ENCODE measurements around the gene DCAF11.
A peak's percentile ranks its signal among the peaks of the same experiment; 100 is the strongest.

The DCAF11 gene

DNA sequence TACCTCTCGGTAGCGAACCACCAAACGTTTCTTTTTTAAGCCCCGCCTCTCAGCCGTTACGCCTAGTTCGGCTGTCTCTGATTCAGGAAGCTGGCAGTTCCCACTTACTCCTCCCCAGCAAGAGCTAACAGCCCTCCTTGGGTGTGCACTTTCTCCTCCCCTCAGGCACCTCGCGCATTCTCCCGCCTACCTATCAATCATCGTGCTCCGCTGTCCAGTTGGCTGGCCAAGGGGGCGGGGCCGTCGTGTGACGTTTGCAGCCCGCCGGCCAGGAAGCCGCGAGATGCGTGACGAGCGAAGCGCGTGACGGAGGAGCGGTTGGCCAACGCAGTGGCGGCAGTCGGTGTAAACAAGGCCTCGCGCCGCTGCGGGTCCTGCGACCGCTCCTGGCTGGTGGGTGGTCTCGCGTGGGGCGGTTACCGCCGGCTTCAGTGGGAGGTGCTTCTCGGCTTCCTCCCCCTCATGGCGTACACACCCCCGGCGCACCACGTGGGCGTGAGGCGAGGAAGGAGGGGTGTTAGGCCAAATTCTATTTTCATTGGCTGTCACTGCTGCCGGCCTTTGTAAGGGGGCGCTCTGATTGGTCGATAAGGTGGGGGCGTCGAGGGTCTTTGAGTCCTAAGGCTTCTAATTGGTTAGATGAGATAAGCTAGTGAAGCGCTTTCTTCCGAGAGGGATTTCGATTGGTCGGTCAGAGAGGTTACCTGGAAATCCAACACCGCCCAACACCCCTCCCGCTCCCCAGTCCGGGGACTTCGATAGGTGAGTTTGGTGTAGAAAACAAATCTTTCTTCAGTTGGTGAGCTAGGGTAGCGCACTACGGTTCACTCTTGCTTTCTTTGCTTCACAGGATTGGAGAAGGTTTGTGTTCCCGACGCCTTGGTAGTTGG lies at the start of gene DCAF11, which contains the start of gene NRL:
Gene DCAF11, plus strand, starts transcription at position 246 of the 890 bp plus-strand sequence. CDS start 818 bp downstream, outside the sequence.
Gene NRL, minus strand, starts transcription at position 418 of the 890 bp plus-strand sequence. CDS start 32,101 bp downstream, outside the sequence.
- H3K27ac Mint-ChIP-seq = peak within 1 kb of the TSS; percentile 99
- H3K36me3 Mint-ChIP-seq = peaks cover 4% of the 10 kb centered on the region
- no peaks in the 10 kb centered on the region for H3K27me3 Mint-ChIP-seq
- peak within 1 kb of the TSS; percentile 97 for H3K4me3 Mint-ChIP-seq
- peaks cover 31% of the 10 kb centered on the region for H3K4me1 Mint-ChIP-seq
- no peaks in the 10 kb centered on the region for H3K9me3 Mint-ChIP-seq

DNA sequence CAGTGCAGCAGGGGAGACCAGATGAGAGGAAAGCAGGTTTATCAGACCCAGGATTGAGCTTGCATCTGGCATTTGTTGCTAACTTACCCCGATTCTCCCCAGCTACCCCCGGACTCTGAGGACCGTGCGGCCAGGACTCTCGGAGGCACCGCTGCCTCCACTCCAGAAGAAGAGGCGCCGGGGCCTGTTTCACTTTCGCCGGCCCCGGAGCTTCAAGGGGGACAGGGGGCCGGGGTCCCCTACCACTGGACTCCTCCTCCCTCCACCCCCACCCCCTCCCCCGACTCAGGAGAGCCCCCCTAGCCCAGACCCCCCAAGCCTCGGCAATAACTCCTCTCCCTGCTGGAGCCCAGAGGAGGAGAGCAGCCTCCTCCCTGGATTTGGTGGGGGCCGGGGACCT lies 49.7 kb upstream of the DCAF11 start:
- no peaks in the 10 kb centered on the region for H3K9me3 Mint-ChIP-seq
- no peak overlapping the region for H3K4me3 Mint-ChIP-seq
- H3K4me1 Mint-ChIP-seq = no peaks in the 10 kb centered on the region
- H3K36me3 Mint-ChIP-seq = no peaks in the 10 kb centered on the region
- H3K27ac Mint-ChIP-seq = no peak overlapping the region
- H3K27me3 Mint-ChIP-seq = no peaks in the 10 kb centered on the region

GRCh38 chr14:24065408-24065807 lies 49.2 kb upstream of the DCAF11 start:
- Mint-ChIP-seq H3K9me3 (no peaks in the 10 kb centered on the region), H3K36me3 (no peaks in the 10 kb centered on the region), H3K27me3 (no peaks in the 10 kb centered on the region), H3K4me1 (no peaks in the 10 kb centered on the region), H3K27ac (no peak overlapping the region), H3K4me3 (no peak overlapping the region)

DNA sequence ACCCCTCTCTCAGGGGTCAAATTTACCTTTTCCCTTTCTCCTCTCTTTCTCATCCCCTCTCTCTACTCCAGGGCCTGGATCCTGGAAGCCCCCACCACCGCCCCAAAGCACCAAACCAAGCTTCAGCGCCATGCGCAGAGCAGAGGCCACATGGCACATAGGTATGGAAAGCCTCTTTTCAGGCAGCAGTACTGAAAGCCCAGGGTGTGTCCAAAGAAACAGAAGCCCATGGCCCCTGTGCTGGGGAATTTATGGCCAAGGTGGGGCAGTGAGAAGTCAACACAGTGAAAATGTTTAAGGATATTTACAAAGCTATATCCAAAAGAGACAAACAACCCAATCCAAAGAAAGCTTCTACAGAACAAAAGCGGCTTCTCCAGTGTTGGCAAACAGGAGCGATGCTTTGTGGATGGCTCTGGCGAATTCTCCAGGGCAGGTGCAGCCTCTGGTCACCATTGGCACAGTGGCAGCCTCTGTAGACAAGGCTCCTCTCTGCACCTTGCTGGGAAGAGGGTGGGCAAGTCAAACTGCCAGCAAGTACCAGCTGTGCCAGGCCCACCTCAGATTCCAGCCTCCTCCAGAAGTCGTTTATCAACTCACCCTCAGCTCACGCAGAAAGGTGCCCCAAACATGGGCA lies 48.0 kb upstream of the DCAF11 start:
- H3K4me3 Mint-ChIP-seq = no peak overlapping the region
- no peaks in the 10 kb centered on the region for H3K36me3 Mint-ChIP-seq
- H3K9me3 Mint-ChIP-seq = no peaks in the 10 kb centered on the region
- no peaks in the 10 kb centered on the region for H3K27me3 Mint-ChIP-seq
- peaks cover 6% of the 10 kb centered on the region for H3K4me1 Mint-ChIP-seq
- H3K27ac Mint-ChIP-seq = no peak overlapping the region

DNA sequence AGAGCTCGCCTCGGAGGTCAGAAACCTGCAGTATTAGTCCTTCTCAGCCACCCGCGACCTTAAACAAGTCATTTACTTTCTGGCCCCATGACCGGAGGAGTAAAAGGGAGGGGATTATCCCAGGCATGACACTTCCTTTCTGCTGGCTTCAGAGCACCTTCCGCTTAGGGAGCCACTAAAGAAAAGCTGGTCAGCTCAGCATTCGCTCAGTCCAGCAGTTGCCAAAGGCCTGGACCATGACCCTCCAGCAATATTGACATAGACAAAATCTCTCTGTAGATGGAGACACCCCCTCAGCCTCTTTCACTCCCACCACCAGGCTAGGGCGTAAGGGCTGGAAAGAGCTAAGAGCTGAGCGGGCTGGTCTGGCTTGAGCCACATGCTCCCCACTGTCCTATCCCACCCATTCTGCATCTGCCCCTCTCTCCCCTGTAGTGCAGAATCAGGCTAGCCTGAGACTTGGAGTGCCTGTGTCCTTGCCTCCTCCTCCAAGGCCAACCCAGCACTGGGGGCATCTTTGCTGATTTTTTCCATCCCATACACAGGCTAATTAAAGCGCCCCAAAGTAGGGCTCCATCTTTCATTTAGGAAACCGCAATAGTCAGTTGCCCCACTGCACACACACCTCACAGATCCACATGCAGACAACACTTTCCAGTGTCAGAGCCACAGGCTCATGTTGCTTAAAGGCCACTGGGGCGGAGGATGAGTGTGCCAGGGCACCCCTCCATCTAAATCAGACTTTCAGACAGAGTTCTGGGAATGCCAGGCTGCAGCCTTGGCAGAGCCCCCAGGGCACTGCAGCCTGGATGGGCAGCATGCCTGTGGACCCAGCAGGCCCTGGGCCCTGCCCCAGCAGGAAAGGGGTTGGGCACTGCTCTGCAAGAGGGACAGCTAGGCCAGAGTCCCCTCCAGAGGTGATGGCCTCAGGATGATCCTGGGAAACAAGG lies 47.2 kb upstream of the DCAF11 start:
- Mint-ChIP-seq H3K36me3 (no peaks in the 10 kb centered on the region), H3K4me1 (peaks cover 6% of the 10 kb centered on the region), H3K27ac (no peak overlapping the region), H3K9me3 (no peaks in the 10 kb centered on the region), H3K4me3 (no peak overlapping the region), H3K27me3 (no peaks in the 10 kb centered on the region)

GRCh38 chr14:24068711-24069410 lies 45.7 kb upstream of the DCAF11 start:
- no peaks in the 10 kb centered on the region for H3K27me3 Mint-ChIP-seq
- H3K4me1 Mint-ChIP-seq = peaks cover 6% of the 10 kb centered on the region
- H3K9me3 Mint-ChIP-seq = no peaks in the 10 kb centered on the region
- H3K27ac Mint-ChIP-seq = no peak overlapping the region
- H3K36me3 Mint-ChIP-seq = no peaks in the 10 kb centered on the region
- no peak overlapping the region for H3K4me3 Mint-ChIP-seq

GRCh38 chr14:24069411-24069735 lies 45.2 kb upstream of the DCAF11 start:
- Mint-ChIP-seq H3K9me3 (no peaks in the 10 kb centered on the region), H3K4me3 (no peak overlapping the region), H3K27me3 (no peaks in the 10 kb centered on the region), H3K27ac (no peak overlapping the region), H3K36me3 (no peaks in the 10 kb centered on the region), H3K4me1 (peaks cover 6% of the 10 kb centered on the region)

GRCh38 chr14:24070285-24071143 lies 44.1 kb upstream of the DCAF11 start:
- no peak overlapping the region for H3K4me3 Mint-ChIP-seq
- H3K9me3 Mint-ChIP-seq = no peaks in the 10 kb centered on the region
- no peaks in the 10 kb centered on the region for H3K36me3 Mint-ChIP-seq
- no peaks in the 10 kb centered on the region for H3K27me3 Mint-ChIP-seq
- H3K4me1 Mint-ChIP-seq = peaks cover 6% of the 10 kb centered on the region
- no peak overlapping the region for H3K27ac Mint-ChIP-seq

DNA sequence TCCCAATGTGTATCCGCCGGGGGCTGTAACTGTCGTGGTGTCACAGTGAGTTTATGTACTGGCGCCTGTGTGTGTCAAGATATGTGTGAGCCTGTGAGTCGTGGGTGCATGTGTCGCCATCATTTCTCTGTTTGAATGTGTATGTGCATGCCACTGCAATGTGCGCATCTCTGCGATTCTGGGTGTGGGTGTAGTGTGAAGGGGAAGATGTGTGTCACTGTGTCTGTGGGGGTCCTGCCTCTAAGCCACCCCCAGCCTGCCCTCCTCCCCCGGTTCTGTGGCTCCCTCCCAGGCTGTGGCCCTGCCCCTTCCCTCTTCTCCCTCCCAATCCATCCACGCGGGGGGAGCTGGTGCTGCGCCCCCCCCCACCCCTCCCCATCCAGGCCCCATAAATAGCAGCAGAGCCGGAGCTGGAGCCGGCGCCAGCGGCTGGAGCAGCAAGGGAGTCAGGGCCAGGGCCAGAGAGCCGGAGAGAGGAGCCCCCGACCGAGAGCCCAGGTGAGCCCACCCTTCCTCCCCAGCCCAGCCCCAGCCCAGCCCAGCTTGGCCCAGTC lies 43.4 kb upstream of the DCAF11 start, which contains the start of gene CPNE6:
Gene CPNE6, plus strand, starts transcription at position 419 of the 554 bp plus-strand sequence. CDS start 1,375 bp downstream, outside the sequence.
- Mint-ChIP-seq H3K9me3 (no peaks in the 10 kb centered on the region), H3K27me3 (no peaks in the 10 kb centered on the region), H3K36me3 (no peaks in the 10 kb centered on the region), H3K4me1 (peaks cover 6% of the 10 kb centered on the region), H3K4me3 (no peak within 1 kb of the TSS), H3K27ac (no peak within 1 kb of the TSS)

DNA sequence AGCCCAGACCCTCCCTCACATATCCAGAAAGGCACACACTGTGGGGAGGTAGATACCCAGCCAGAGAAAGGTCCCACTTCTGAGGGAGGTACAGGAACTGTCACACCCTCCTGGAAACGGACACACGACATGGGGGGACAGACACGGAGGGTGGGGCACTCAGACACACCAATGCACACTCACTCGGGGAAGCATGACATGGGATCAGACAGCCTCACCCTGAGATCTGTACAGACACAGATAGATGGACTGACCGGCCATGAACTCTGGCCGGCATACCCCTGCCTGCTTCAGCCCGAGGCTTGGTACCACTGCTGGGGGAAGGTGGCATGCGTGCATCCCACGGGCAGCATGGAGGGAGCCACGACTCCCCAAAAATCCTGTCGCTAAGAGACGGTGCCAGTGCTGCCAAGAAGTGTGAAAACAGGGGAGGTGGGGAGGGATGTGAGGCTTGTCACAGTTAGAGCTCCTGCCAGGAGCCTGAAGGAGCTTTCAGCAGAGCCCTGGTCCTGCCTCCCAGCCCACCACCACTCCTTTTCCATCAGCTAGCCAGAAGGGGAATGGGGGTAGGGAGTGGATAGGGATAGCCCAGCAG lies 42.6 kb upstream of the DCAF11 start:
- no peak overlapping the region for H3K27ac Mint-ChIP-seq
- H3K9me3 Mint-ChIP-seq = no peaks in the 10 kb centered on the region
- H3K4me3 Mint-ChIP-seq = no peak overlapping the region
- H3K4me1 Mint-ChIP-seq = peaks cover 6% of the 10 kb centered on the region
- no peaks in the 10 kb centered on the region for H3K36me3 Mint-ChIP-seq
- H3K27me3 Mint-ChIP-seq = no peaks in the 10 kb centered on the region

GRCh38 chr14:24072436-24072835 lies 42.1 kb upstream of the DCAF11 start:
- H3K4me3 Mint-ChIP-seq = no peak overlapping the region
- H3K4me1 Mint-ChIP-seq = peaks cover 6% of the 10 kb centered on the region
- no peaks in the 10 kb centered on the region for H3K9me3 Mint-ChIP-seq
- H3K27me3 Mint-ChIP-seq = no peaks in the 10 kb centered on the region
- H3K27ac Mint-ChIP-seq = no peak overlapping the region
- no peaks in the 10 kb centered on the region for H3K36me3 Mint-ChIP-seq

- peaks cover 6% of the 10 kb centered on the region for H3K4me1 Mint-ChIP-seq
- H3K36me3 Mint-ChIP-seq = no peaks in the 10 kb centered on the region
- no peaks in the 10 kb centered on the region for H3K27me3 Mint-ChIP-seq
- no peak overlapping the region for H3K27ac Mint-ChIP-seq
- no peak overlapping the region for H3K4me3 Mint-ChIP-seq
- H3K9me3 Mint-ChIP-seq = no peaks in the 10 kb centered on the region
Measured at GRCh38 chr14:24072881-24073877, 41.4 kb upstream of the DCAF11 start.

Measured in activated naive CD4-positive, alpha-beta T cell treated with anti-CD3 and anti-CD28 coated beads, Interleukin-2, amount 50 U/mL, for 24 hours (primary cell).